ENCODE measurements around the gene FXYD4.
A peak's percentile ranks its signal among the peaks of the same experiment; 100 is the strongest.
"Not testable (repeated sequence)": the region's sequence is repeated elsewhere in the genome, so short reads cannot be mapped to it uniquely, and the experiment has no call there.

Gene FXYD4

DNA sequence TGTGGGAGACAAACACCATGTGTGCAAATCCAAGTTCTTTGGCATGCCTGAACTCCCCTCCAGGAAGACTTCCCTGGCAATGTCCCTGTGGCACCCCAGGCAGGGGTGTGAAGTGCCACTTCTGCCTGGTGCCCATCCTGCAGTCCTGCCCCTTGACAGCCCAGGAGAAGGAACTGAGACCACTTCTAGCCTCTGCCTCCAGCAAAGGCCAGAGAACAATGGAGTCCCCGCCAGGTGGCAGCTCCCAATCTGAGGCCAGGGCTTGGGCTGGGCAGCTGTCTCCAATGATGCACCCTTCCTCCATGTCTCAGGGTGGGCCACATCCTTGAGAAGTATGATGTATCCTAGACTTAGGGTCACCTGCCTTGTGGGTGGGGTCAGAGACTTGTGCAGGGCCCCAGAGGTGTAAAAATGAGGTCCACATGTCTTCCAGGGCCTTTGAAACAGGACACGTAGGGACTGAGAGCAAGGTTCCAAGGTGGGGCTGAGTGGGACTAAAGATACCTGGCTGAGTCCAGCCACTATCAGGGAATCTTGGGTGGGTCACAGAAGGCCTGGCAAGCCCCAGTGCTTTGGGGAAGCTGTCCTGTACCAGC lies 5.5 kb downstream of the FXYD4 start:
- DNase-seq: no peak

DNA sequence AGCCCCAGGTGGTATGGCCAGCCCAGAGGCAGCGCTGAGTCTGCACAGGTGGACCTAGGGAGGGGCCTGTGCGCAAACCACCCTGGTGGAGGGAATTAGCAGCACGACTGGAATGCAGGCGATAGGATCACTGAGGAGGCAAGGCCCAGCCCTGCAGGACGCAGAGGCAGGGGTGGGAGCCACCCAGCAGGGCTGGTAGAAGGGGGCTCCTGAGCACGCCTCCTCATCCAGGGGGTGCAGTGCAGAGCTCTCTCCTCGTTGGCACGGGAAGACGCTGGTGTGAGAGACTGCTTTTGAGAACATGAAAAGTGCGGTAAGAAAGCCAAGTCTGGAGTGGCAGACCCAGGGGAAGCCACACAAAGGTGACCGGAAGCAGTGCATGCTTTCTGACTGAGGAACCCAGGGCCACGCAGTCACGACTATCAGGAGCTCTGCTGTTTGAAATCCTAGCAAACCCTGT lies 6.0 kb downstream of the FXYD4 start:
- no peak for DNase-seq

DNA sequence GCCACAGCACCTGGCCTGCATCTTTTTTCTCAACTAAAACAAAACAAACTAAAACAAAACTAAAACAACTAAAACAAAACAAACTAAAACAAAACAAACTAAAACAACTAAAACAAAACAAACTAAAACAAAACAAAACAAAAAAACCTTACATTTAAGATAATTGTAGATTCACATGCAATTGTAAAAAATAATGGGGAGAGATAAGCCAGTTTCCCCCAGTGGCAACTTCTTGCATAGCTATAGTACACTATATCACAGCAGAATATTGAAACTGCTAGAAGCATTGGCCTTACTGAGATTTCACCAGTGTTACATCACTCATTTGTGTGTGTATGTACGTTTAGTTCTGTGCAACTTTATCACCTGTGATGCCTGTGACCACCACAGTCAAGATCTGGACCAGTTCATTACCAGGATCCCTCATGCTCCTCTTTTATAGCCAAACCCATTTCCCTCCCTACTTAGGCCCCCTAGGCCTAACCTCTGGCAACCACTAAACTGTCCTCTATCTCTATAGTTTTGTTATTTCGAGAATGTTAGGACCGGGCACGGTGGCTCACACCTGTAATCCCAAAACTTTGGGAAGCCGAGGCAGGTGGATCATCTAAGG lies 9.3 kb downstream of the FXYD4 start:
- DNase-seq: peak; percentile 30 to 41

DNA sequence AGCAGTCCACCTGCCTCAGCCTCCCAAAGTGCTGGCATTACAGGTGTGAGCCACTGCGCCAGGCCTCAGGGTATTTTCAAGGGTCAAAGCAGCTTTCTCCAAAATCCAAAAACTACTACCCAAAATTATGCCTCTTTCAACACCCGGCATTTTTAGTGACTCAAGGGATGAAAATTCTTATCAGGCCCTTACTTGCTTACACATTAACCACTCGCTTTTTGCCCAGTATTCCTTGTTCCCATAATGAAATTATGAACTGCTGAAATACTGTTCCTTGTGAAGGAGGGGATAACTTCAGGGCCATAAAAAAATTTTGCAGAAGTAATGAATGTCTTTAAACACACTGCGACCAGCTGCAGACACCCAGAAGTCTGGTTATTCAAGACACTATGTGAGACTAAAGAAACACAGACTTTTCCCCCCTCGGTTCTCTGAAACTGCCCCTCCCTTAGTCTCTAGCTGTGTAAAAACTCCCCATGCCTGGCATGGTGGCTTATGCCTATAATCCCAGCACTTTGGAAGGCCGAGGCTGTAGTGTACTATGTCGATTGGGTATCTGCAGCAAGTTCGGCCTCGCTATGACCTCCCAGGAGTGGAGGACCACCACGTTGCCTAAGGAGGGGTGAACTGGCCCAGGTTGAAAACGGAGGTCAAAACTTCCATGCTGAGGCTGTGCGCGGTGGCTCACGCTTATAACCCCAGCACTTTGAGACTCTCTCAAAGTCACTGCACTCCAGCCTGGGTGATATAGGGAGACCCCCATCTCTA lies 12.0 kb downstream of the FXYD4 start:
- no peak for DNase-seq

DNA sequence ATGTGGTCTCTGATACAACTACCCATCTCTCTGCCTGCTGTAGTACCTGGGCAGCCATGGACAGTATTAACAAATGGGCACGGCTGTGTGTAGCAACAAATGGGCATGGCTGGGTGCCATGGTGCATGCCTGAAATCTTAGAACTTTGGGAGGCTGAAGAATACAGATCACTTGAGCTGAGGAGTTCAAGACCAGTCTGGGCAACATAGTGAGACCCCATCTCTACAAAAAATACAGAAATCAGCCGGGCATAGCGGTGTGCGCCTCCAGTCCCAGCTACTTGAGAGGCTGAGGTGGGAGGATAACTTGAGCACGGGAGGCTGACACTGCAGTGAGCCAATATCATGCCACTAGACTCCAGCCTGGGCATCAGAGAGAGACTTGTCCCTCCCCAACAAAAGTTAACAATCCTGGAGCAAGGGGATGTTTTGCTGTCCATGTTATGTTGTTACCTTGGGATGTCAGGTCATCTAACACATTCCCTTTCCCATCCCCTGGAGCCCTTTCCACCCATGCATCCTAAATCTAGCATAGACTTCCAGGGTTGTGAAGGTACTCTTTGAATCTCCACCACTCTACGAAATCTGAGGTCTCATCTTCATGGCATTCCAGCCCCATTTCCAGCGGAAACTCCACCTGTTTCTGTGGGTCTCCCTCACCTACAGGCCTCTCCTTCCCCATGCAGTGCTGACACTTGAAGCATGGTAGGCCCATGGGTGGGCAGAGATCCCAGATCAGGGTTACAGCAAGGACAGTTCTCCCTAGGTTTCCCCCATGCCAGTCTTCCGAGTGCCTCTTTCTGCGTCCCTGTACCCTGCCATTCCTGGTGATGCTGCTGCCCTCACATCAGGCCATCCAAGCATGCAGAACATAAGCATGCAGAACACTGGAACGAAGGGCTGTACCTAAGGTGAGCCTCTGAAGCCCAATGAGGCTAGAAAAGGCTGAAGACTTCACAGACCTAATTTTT lies 13.1 kb downstream of the FXYD4 start:
- peak in 1 of 2 experiments; percentile 30 for DNase-seq

DNA sequence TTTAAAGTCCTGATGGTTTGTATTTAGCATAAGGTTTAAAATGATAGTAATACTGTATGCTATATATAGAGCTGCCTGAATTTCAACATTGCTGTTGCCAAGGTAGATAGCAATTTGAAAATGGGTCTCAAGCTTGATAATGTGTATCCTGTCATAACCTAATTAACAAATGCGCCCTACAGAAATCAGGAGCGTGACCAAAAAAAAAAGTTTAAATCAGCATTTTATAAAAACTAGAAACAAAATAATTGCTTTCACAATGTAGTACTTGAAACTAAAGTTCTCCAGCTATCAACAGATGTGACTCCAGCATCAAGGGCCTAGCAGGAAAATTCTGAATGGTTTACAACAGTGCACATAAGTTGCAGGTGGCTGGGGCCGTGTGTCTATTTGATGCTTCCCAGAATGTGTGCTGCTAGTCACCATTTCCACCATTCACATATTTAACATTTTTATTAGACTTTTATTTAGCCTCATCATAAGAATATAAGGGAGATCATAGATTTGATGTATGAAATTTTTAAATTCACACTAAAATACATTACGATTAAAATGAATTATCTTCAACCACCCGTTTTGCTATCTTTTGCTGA lies 14.1 kb downstream of the FXYD4 start:
- no peak for DNase-seq

DNA sequence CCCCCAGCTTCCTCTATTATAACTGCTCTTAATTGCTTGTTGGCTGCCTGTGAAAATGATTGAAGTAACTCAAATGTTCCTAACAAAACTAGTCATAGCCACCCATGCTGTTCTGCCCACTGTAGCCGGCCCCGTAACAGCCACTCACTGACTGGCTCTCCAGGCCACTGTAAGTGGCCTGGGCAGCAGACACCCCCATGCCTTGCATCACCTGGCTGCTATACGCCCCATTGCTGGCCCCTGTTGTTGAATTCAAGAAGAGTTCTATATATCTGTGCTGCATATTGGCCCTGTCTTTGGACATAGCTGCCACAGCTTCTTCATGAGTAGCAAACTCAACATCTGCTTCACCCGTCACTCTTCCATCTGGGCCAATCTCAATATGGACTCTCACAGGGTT lies 15.1 kb downstream of the FXYD4 start:
- no peak for DNase-seq

DNA sequence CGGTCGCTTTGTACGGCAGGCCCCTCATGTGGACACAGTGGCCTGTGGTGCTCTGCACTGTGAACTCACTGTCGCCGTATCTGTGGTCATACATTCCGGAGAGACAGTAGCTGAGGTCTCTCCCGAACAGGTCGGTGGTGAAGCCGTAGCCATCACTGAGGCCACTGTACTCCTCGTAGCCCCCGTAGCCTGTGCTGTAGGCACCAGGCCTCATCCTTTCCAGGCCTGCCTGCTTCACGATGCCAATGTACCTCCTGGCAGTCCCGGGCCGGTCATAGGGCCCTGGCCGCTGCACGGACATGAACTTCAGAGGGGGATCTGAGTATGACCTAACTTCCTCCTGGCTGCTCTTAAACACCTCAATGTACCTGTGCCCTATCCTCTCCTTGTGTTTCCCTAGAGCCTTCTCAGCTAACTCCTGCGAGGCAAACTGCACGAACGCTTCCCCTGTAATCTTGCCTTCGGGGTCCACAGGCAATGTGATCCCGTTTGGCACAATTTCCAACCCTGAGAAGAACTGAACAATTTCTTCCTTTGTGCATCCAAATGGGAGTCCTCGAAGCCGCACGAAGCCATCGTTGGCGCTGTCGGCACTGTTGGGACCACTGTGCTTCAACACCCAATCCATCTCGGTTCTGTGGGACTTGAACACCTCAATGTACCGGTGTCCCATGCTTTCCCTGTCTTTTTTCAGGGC lies 15.7 kb downstream of the FXYD4 start:
- no peak for DNase-seq

DNA sequence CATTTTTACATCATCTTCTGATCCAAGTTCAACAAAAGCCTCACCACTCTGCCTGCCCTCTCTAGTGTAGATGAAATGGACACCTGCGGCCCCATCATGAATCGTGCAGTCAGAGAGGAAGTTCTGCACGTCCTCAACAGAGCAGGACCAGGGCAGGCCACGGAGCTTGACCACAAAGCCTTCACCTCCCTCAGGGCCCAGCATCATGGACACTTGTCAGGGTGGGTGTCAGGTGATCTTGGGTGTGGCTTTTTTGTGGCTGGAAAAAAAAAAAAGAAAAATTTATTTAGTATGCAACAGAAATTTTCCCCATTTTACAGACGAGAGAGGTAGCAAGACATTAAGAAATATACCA lies 16.2 kb downstream of the FXYD4 start:
- DNase-seq: no peak

DNA sequence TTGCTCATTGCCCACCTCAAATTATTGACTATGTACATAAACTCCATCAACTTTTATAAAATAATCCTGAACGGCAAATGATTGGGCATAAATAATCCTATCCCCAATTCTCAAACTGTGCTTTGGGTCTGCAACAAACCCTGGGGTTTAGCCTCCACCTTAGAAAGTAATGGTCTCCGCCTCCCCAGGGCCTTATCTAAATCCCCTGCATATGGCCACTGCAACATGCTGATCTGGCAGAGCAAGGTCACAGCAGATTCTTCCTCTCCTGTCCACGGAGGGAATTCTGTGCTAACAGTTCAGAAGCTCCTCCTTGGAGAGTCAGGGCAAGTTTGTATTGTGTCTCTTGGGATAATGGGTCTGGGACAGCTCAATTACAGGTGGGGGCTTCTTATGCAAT lies 18.4 kb downstream of the FXYD4 start:
- no peak for DNase-seq

DNA sequence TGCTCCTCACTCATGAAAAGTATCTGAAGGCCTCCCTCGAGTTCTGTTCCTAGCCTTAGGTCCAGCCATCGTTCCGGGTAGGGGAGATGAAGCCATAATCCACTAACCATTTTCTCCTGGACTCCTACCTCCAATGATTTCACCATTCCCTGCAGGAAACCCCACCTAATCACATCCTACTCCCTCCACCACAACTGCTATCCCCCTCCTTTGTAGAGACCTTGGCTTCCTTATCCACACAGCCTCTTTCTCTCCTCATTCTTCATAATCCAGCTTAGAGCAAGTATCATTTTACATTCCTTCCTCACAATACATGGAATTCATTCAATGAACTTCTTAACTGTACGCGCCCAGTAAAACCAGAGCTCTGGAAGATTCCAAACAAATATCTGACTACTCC lies 18.9 kb downstream of the FXYD4 start:
- DNase-seq: no peak

DNA sequence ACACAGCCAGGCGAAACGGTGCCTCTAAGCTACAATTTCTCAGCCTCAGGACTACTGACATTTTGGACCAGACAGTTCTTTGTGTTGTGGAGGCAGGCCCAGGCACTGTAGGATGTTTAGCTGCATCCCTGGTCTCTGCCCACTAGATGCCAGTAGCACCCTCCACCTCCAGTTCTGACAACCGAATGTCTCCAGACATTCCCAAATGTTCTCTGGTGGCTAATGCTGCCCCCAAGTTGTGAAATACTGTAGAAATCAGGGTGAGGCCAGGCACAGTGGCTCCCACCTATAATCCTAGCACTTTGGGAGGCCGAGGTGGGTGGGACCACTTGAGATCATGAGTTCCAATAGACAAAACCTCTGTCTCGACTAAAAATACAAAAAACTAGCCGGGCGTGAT lies 19.3 kb downstream of the FXYD4 start:
- peak; percentile 64 to 65 for DNase-seq

DNA sequence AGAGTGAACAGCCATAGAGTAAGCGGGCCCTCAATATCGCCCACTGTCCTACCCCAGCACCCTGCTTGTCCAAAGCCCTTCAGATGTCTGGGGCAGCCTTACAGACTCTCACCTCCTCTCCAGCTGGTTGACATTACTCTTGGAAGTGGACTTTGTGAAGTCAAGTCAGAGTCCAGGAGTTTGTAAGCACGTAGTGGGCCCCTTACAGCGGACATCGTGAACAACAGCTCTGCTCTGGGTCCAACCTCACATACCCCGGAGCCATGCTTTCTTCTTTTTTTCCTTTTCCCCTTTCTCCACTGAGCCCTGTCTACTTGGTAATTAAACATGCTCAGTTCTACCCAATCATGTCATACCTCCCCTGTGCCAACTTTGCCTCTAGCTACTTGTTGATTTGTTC lies 20.1 kb downstream of the FXYD4 start:
- DNase-seq: no peak

DNA sequence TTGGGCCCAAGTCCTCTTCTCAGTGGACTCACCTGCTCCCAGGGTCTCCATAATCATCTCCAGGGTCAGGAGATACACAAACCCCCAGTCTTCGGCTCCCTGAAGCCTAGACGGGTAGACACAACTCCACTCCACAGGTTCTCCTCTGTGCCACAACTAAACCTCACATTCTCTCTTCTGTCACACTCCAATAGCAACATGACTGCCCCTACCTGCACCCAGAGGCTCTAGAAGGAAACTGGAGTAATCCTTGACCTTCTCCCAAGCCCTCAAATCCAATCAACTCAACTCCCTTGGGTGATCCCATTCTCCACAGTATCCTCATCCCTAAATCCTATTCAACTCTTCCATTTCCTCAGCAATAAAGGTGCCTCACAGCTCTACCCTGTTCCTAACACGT lies 21.3 kb downstream of the FXYD4 start:
- no peak for DNase-seq

DNA sequence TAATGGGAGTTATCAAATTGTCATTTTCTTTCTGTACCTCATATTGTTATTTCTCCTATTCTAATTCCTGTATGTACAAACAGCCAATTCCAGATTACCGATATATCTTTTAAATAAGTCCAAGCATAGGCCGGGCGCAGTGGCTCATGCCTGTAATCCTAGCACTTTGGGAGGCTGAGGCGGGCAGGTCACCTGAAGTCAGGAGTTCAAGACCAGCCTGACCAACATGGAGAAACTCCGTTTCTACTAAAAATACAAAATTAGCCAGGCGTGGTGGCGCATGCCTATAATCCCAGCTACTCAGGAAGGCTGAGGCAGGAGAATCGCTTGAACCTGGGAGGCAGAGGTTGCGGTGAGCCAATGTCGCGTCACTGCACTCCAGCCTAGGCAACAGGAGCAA lies 21.8 kb downstream of the FXYD4 start:
- not testable (repeated sequence) for DNase-seq

DNA sequence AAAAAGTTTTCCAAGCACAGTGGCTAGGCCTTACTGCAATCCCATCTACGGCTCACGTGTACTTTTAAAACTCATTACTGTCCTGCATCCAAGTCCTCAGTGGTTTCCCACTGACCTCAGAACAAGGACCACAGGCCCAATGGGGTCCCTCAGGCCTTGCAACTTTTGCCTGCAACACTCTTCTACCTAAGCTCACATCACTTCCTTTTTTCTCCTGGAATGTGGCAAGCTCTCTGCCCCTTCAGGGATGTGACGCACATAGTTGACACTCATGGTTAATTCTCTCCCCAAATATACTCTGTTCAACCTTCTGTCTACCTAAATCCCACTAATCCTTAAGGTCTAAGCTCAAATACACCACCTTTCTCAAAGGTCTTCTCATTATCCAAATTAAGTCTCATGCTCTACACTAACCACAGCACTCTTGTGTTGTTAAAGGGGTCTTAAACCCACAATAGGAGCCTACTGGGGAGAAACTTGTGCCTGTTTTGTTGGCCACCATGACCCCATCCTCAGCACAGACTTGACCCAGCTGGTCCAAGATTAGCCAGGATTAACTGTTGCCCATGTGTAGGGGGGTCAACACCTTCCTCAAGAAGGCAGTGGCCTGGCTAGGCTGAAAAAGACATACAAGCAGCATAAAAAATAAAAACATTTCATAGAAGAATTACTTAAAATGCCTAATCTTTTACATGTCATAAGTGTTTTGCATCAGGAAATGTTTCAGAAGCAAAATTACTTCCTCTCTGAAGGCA lies 22.3 kb downstream of the FXYD4 start:
- no peak for DNase-seq

DNA sequence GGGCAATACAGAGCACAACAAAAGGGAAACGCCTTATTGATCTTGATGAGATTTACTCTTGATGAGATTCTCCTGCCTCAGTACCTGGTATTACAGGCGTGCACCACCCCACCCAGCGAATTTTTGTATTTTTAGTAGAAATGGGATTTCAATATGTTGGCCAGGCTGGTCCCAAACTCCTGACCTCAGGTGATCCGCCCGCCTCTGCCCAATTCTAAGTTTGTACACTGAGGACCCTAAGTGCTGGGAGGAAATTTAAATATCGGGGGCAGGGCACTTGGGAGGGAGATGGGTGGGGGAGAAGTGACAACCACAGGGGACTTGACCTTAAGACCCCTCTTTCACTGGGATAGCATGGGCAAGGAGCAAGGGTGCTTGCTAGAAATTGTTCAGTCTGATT lies 23.4 kb downstream of the FXYD4 start:
- no peak for DNase-seq

DNA sequence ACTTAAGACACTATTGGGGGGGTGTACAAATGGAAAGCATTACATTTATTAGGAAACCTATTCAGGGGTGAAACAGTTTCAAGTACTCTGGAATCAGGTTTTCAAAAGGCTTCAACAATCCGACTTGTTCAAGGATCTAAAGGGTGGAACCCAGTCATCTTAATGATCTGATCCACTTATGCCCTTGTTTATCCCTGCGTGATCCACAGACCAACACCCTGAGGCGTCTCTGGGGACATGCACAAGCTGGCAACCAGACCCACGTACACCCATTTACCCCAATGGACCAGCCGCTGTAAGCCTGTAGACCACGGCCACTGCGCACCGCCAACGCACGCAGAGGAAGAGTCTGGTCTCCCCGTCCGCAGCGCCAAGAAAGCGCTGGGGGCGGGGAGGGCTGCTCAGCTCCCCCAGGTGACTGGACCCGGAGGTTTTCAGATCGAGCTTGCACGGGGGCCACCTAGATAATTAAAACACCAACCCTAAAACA lies 24.2 kb downstream of the FXYD4 start:
- DNase-seq: no peak

DNA sequence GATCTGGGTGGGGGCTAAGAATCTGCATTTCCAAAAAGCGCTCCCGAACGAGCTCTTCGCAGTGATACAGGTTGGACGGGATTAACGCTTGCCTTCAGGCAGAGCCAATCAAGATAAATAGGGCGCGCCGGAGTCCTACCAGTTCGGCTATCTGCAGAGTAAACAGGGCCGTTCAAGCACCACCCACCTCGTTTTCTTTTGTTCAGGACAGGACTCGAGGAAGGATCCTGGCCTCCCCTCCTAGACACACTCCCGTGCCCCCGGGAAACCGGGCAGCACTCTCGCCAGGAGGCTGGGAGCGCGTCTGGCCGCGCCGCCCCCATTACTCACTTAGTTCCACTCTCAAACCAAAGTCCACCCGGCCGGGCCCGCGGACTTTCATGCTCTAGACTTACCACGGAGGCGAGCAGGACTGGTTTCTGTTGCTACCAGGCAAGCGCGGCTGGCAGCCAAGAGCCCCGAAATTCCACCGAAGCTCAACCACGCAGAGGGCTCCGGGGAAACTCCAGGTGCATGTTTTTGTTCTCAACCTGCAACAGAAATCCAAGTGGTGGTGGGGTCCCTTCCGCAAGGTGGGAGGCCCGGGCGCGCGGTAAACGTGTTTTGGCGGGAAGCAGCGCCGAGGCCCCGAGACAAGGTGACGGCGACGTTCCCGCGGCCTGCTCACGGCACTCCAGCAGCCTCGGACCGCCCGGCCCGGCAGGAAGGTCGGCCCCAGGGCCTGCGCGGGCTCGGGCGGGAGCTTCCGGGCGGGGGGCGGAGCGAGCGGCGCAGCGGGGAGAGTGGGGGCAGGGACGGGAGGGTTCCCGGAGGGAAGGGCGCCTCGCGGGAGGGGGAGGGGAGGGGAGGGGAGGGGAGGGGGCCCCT lies 24.9 kb downstream of the FXYD4 start:
- DNase-seq: peak; percentile 64 to 79
